GM04504 (cell line): ENCODE data around the gene ZSWIM4.
"Not testable (repeated sequence)": the region's sequence is repeated elsewhere in the genome, so short reads cannot be mapped to it uniquely, and the experiment has no call there.

Source experiments
- DNase-seq: peaks from one replicate; pipeline ENCODE4 v3.0.0-alpha.2; 2012; ENCODE audit warnings: low read depth

ZSWIM4 gene

GRCh38 chr19:13850910-13851733 is 55.9 kb downstream of the ZSWIM4 start:
- DNase-seq: peak; percentile 84

DNA sequence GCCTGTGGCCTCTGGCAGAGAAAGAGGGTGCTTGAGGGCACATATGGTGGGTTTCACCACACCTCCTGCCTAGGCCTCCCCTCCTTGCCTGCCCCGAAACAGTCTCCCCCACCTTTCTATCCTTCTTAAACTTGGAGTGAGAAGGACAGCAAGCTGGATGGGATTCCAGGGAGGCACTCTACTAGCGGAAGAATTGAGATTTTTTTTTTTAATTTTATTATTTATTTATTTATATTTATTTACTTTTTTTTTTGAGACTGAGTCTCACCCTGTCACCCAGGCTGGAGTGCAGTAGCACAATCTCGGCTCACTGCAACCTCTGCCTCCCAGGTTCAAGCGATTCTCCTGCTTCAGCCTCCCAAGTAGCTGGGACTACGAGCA is 56.5 kb downstream of the ZSWIM4 start:
- DNase-seq: not testable (repeated sequence)

DNA sequence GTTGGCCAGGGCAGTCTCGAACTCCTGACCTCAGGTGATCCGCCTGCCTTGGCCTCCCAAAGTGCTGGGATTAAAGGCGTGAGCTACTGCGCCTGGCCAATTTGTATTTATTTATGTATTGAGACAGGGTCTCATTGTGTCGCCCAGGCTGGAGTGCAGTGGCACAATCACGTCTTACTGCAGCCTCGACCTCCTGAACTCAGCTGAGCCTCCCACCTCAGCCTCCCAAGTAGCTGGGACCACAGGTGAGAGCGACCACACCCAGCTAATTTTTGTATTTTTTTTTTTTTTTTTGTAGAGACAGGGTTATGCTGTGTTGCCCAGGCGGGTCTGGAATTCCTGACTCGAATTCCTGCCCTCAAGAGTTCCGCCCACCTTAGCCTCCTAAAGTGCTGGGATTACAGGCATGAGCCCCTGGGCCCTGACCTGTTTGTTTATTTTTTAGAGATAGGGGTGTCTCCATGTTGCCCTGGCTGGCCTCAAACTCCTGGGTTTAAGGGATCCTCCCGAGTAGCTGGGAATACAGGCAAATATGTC is 57.0 kb downstream of the ZSWIM4 start:
- DNase-seq: not testable (repeated sequence)

GRCh38 chr19:13856497-13856896 is 61.3 kb downstream of the ZSWIM4 start:
- DNase-seq: no peak

DNA sequence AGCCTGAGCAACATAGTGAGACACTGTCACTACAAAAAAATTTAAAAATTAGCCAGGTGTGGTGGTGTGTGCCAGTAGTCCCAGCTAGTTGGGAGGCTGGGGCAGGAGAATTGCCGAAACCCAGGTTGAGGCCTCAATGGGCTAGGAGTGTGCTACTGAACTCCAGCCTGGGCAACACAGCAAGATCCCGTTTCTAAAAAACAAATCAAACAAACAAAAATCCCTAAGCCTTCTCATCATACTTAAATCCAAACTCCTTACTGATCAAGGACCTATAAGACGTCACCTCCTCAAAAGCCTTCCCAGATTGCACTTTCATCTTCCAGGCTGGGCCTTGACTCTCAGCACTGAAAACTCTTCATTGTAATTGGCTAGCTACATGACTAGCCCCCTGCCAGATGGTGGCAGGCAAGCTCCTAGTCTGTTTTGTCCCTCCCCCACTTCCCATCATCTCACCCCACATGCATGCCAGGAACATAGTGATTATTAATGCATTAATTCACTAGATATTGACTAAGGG is 64.2 kb downstream of the ZSWIM4 start:
- no peak for DNase-seq

DNA sequence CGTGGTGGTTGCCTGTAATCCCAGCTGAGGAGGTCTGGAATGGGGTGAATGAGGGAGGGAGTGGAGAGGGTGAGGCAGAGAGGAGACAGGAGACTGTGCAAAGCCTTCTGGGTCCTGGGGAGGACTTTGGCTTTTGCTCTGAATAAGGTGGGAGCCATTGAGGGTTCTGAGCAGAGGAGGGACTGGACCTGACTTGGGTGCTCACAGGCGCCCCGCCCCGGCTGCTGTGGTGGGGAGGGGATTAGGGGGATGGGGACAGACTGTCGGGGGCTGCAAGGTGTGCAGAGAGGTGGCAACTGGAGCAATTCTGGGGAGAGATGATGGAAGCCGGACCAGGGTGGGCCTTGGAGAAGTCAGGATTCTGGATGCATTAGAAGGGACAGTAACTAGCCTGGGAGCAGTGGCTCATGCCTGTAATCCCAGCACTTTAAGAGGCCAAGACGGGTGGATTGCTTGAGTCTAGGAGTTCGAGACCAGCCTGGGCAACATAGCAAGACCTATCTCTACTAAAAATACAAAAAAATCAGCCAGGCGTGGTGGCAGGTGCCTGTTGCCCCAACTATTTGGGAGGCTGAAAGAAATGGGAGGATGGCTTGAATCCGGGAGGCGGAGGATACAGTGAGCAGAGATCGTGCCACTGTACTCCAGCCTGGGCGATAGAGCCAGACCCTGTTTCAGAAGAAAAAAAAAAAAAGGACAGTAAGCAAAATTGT is 65.6 kb downstream of the ZSWIM4 start:
- no peak for DNase-seq

DNA sequence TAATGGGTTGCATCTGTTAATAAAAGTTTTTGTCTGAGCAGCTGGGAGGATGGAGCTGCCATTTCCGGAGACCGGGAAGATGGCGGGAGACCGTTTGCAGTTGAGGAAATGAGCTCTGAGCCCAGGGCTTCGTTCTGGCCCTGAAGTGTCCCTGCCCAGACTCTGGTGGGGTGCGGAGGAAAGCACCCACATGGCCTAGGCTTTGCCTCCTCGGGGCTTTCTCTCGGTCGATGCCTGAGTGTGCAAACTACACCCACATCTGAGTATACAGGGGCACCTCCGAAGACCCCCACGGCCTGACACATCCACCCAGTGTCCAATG is 66.1 kb downstream of the ZSWIM4 start:
- DNase-seq: no peak

DNA sequence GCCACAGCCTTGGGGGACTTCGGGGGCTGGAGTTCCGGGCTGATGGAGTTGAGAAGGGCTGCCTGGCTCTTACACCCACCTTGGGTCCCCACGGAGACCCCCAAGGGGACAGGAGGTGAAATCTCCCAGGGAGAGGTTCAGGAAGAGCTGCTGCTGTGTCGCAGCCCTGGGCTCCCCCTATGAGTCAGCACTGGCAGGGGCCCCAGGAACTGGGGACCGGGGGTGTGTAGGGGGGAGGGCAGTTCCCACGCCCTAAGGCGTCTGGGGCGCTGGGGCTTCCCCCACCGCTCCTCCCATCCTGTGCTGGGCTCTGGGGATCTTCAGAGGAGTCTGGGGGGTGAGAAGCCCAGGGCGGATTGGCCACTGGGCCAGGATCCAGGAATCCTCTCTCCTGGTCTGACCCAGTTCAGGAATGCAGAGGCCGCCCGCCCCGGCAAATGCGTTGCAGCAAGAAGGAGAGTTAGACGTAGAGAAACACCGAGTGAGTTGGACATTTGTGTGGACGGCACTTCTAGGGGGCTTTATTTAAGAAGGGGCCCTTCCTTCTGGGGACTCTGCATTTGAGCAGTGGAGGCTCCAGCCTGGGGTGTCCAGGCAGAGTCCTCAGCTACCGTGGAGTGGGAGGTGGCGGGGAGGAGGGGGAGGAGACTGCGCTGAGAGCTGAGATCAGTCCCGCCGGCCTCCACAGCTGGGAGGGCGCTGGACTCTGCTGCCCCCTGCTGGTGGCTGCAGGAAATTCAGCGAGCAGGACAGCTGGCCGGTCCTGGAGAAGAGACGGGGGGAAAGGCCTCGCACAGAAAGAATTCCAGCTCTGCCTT is 66.7 kb downstream of the ZSWIM4 start:
- DNase-seq: peak; percentile 92

GRCh38 chr19:13864046-13864666 is 68.9 kb downstream of the ZSWIM4 start:
- no peak for DNase-seq

GRCh38 chr19:13864667-13865570 is 69.7 kb downstream of the ZSWIM4 start:
- DNase-seq: no peak

- DNase-seq: no peak
Observed at GRCh38 chr19:13865571-13866462, 70.6 kb downstream of the ZSWIM4 start.

DNA sequence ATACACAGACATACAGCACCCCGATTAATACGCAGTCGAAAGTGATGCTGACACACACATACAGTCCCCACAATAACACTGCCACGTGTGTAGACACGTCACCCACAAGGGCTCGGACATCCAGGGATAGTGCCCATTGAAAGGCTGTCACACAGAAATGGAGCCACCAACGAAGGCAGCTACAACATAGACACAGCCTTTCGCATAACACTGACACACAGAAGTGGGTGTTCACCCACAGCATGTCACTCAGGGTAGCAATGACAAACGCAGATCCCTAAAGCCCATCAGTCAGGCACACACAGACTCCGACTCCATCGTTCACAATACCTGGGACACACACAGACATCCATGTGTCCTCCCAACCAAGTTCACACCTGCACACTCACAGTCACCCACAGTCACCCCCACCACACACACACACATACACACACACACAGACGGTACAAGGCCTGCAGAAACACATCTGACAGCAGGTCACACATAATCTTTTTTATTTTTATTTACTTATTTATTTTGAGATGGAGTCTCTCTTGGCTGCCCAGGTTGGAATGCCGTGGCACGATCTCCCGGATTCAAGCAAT is 71.3 kb downstream of the ZSWIM4 start:
- DNase-seq: no peak

- no peak for DNase-seq
Observed at GRCh38 chr19:13868663-13869062, 73.4 kb downstream of the ZSWIM4 start.

DNA sequence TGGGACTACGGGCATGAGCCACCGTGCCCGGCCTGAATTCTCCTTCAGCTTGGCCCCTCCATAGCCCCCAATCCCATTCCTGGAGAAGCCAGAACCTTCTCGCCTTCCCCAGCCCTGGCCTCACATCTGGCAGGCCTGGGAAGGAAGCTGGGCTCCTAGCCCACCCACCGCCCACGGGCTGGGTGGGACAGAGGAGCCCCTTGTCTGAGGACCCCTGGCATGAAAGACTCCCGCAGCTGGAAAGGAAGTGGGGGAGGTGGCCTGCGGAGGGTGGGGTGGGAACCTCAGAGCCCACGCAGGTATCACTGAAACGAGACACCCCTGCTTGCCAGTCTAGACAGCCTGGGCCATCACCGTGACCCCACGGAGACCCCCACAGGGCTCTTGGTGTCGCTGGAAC is 74.0 kb downstream of the ZSWIM4 start:
- no peak for DNase-seq

DNA sequence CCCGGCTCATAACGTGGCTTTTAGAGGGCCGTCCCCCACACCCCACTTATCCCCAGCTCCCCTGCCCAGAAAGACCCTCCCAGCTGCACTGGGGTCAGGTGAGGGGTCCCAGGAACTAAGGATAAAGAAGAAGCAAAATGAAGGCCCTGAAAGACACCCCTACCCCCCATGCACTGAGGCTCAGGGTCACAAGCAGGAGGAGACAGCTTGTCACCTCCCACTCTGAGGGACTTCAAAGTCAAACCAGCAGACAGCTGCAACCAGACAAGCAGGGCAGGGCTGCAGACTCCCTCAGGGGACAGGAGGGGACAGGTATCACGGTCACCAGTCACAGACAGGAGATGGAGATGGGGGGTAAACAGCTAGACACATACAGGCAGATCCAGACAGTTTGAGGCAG is 75.6 kb downstream of the ZSWIM4 start:
- no peak for DNase-seq

DNA sequence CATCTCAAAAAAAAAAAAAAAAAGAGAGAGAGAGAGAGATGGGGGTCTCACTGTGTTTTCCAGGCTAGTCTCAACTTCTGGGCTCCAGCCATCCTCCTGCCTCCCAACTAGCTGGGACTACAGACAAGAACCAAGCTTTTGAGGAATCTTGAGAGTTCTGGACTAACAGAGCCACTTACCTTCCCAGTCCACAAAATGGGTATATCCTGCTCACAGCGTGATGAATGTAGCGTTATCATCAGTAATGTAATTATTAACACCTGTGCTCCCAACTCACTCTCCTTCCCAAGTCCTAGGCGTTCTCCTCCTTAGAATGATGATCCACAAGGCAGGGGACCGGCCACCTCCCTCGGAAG is 77.1 kb downstream of the ZSWIM4 start:
- no peak for DNase-seq

GRCh38 chr19:13872695-13873389 is 77.6 kb downstream of the ZSWIM4 start:
- DNase-seq: no peak

DNA sequence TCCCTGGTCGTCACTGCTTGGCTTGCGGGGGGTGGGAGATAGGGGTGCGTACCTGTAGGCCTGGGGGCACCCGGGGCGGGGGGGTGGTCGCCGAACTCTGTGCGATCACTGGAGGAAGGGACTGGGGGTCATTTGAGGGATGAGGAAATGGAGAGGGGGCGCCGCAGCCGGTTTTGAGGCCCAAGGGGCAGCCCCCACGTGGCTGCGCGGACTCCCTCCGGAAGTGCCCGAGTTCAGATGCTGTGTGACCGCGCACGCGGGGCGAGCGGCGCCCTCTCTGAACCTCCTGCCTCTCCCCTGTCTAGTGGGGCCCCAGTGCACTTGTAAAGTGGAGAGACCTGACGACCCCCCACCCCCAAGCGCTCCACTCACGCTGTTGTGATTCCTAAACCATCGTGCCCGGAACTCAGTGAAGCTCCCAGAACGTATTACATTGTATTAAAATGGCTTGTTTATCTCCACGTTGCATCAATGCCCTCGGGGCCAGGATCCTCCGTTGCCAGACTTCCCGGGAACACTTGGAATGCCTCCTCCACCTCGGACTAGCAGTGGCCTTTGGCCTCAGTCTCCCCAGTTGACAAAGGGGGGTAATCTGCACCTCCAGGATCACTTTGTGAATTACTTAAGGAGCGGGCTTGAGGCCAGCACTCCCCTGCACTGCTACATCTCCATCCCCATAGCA is 78.7 kb downstream of the ZSWIM4 start:
- no peak for DNase-seq
